Uterus (tissue), 4 donors: ENCODE measurements around the gene ABLIM2. TPM values are rescaled to one million over a fixed set of nuclear protein-coding genes. Genes with fewer than 3 reads are reported as not detected.

Experiments
- DNase-seq, 2 donors: peaks; one replicate each; pipeline ENCODE4 v3.0.0-alpha.2; 2019 to 2020
- H3K27ac ChIP-seq, 2 donors: fragments of 200-600 bp; sonication (generic); 1 replicate in 1 of 2; 2 replicates in 1 of 2; pipeline ENCODE4 v1.5.1; 2016 to 2018
- H3K27me3 ChIP-seq, 2 donors: fragments of 200-600 bp; sonication (generic); one replicate each; pipeline ENCODE4 v1.5.1; 2018 to 2019; ENCODE audit warnings: control low read depth in 1 of 2
- H3K36me3 ChIP-seq, 2 donors: fragments of 200-600 bp; sonication (generic); one replicate each; pipeline ENCODE4 v1.5.1; 2019; ENCODE audit warnings: control low read depth in 1 of 2
- H3K4me1 ChIP-seq, 2 donors: fragments of 200-600 bp; sonication (generic); one replicate each; pipeline ENCODE4 v1.5.1; 2018 to 2019; ENCODE audit warnings: control low read depth in 1 of 2
- H3K4me3 ChIP-seq, 2 donors: fragments of 200-600 bp; sonication (generic); 1 replicate in 1 of 2; 2 replicates in 1 of 2; pipeline ENCODE4 v1.5.1; 2018 to 2019; ENCODE audit warnings: mild to moderate bottlenecking in 1 of 2
- H3K9me3 ChIP-seq, 2 donors: fragments of 200-600 bp; sonication (generic); one replicate each; pipeline ENCODE4 v1.5.1; 2019; ENCODE audit warnings: control low read depth in 1 of 2
- POLR2A ChIP-seq, 2 donors: fragments of 450-650 bp; IDR thresholded peaks; one replicate each; pipeline ENCODE4 v1.6.1; 2016; ENCODE audit warnings: antibody characterized with exemption in 2 of 2, mild to moderate bottlenecking in 1 of 2, moderate library complexity in 1 of 2
- intact Hi-C: fragments of 100-400 bp; cut with DNase I; formaldehyde crosslinking; loops from one replicate; pipeline ENCODE4 v1.15.1; 2023; ENCODE audit warnings: low total_unique reads
- total RNA-seq, 4 donors: library from RNA; depleted of rRNA in 3 of 4; stranded (reverse); fragments of >200 nt in 3 of 4; gene quantifications; one replicate each; pipeline versions ENCODE4 v1.1.0 to v1.2.4, GENCODE V29; 2014 to 2023
- TF ChIP-seq, protein P1 (sequence below), 4 experiments: fragments of 200-600 bp in 2 of 4; fragments of 450-650 bp in 2 of 4; sonication (generic) in 2 of 4; IDR thresholded peaks; one replicate each; pipeline ENCODE4 v1.5.1; 2016 to 2019; ENCODE audit warnings: antibody characterized with exemption in 4 of 4, mild to moderate bottlenecking in 2 of 4, moderate library complexity in 1 of 4
- donor health status: DM: yes; HTN: yes; CAD: no.

Gene ABLIM2
- total RNA-seq, 4 donors from 2014 or later = 0.77 to 6.0 (median 1.5) TPM

DNA sequence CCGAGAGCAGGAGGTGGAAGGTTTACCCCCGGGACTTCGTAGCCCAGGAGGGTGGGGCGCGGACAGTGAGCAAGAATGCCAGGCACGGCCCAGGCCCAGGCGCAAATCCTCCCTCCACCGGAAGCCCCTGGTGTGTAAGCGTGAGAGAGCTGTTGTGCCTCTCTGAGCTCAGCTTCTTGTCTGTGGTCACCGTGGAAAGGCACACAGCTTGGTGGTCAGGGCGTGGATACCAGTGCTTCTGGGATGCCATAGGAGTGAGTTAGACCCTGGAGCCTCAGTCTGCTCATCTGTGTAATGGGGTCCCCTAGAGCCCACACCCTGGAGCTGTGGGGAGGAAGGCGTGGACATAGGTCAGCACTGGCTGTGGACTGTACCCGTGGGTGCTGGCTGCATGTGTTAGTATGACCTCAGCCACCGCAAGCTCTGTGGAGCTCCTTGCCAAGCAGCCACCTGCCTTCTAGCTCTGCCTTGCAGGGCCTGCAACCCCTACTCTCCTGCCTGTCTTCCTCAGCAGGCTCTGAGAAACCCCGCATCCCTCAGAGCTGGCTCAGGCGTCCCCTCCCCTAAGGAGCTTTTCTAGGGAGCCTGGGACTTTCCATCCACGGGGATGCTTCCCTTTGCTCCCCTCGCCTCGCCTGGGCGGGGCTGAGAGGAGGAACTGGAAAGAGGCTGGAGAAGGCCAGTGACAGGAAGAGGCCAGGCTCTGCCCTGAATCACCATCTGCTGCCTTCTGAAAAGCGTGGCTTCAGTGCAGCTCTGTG, 190.9 kb downstream of the ABLIM2 start:
- DNase-seq = no peak
- peak overlapping the region in 1 of 2 donors; percentile 69 for H3K27ac ChIP-seq

DNA sequence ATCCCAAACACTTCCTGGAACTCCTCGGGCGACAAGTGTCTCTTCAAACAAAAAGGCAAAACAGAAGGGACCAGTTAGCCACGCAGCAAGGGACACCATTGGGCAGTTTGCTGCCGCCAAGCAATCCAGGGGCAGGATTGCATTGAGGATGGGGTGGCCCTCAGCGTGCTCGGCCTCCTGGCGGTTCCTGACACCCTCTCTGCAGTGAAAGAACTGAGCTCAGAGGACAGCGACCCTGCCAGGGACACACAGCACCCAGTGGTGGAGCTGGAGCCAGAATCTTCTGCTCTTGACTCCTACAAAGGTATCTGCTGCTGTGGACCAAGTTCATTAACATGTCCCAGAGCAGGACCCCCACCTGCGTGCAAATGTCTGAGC, 191.6 kb downstream of the ABLIM2 start:
- DNase-seq = no peak
- Histone ChIP-seq H3K4me1 (peaks cover 0 to 4% of the 10 kb centered on the region in 2 donors), H3K4me3 (no peak overlapping the region), H3K27me3 (no peaks in the 10 kb centered on the region), H3K36me3 (no peaks in the 10 kb centered on the region), H3K27ac (no peak overlapping the region), H3K9me3 (no peaks in the 10 kb centered on the region)
- no peak for TF ChIP-seq POLR2A (IDR thresholded peaks at IDR 0.05)
- TF ChIP-seq, protein P1, sequence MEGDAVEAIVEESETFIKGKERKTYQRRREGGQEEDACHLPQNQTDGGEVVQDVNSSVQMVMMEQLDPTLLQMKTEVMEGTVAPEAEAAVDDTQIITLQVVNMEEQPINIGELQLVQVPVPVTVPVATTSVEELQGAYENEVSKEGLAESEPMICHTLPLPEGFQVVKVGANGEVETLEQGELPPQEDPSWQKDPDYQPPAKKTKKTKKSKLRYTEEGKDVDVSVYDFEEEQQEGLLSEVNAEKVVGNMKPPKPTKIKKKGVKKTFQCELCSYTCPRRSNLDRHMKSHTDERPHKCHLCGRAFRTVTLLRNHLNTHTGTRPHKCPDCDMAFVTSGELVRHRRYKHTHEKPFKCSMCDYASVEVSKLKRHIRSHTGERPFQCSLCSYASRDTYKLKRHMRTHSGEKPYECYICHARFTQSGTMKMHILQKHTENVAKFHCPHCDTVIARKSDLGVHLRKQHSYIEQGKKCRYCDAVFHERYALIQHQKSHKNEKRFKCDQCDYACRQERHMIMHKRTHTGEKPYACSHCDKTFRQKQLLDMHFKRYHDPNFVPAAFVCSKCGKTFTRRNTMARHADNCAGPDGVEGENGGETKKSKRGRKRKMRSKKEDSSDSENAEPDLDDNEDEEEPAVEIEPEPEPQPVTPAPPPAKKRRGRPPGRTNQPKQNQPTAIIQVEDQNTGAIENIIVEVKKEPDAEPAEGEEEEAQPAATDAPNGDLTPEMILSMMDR (IDR thresholded peaks at IDR 0.05) = no peak
- intact Hi-C loops = no loop called here

More for the DNA sequence above, 190.9 kb downstream of the ABLIM2 start:
- H3K4me1 ChIP-seq = peaks cover 0 to 4% of the 10 kb centered on the region in 2 donors
- H3K4me3 ChIP-seq = no peak overlapping the region
- H3K27me3 ChIP-seq = no peaks in the 10 kb centered on the region
- H3K9me3 ChIP-seq = no peaks in the 10 kb centered on the region
- TF ChIP-seq, protein P1 (IDR thresholded peaks at IDR 0.05) = no peak
- no peak for TF ChIP-seq POLR2A (IDR thresholded peaks at IDR 0.05)
- no peaks in the 10 kb centered on the region for H3K36me3 ChIP-seq
- intact Hi-C loops = no loop called here

DNA sequence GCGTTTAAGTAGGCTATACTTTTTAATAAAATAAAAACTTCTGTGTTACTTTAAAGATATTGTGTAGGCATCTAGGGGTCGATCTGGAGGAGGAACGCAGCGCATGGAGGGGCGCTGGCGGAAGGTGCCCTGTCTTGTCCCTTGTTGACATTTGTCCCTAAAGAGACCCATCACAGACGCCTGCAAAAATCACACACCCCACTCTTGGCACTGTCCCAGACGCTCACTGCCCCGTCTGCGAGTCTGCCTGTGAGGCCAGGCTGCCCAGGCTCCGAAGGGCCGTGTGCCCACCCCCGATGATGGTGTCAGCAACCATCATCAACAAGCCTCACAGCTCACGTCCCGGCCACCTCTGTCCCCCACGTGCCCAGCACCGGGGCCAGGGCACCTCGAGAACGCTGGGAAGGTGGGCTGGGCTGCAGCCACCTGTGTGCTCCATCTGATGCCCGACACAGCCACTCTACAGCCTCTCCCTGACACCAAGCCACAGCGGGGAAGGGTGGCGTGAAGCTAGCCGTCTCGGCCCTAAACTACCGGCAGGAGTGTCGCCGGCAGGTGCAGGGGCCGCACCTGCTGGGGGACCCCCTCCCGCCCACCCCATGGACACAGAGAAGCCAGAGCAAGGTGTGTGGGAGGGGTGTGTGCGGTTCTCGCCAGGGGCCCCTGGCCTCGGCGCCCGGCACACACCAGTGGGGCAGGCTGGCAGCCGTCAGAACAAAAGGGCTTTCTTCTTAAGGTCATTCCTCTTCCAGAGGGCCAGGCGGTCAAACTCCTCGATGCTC, 192.1 kb downstream of the ABLIM2 start:
- H3K27me3 ChIP-seq = no peaks in the 10 kb centered on the region
- TF ChIP-seq POLR2A (IDR thresholded peaks at IDR 0.05) = no peak
- TF ChIP-seq, protein P1 (IDR thresholded peaks at IDR 0.05) = no peak
- no peaks in the 10 kb centered on the region for H3K36me3 ChIP-seq
- DNase-seq = no peak
- intact Hi-C loops = no loop called here
- H3K4me1 ChIP-seq = peaks cover 0 to 8% of the 10 kb centered on the region in 2 donors
- no peaks in the 10 kb centered on the region for H3K9me3 ChIP-seq
- no peak overlapping the region for H3K27ac ChIP-seq
- no peak overlapping the region for H3K4me3 ChIP-seq

DNA sequence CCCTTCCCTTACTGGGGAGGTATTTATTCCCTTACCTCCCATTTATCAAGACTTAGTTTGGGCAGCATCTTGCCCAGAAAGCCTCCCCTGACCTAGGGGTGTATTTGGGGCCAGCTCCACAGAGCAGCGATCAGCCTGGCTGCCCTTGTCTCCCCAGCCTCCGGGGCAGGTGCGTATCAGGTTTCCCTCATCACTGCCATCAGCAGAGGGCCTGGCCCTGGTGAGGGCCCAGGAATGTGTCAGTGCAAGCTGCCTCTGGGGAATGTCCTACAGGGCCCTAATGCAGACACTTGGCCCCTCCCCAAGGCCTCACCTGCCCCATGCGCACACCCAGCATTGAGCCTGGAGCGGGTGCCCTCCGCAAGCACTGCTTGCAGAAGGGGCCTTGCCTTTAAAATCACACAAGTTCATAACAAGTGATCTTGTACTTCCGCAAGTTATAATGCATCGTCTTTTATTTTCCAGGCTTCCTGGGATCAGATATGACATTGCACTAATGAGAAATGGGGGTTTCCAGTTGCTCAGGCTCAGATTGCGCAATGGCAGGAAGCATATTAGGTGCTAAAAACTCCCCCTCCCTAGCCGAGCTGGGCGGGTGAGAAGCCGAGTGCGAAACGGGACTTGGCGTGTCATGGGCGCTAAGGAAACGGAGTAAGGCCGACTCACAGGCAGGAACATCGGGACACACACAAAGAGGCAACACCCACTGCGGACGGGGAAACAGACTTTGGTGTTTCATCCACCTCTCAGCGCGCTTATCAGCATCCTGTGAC, 193.5 kb downstream of the ABLIM2 start:
- Histone ChIP-seq H3K27me3 (no peaks in the 10 kb centered on the region), H3K4me3 (no peak overlapping the region), H3K4me1 (peaks cover 6 to 14% of the 10 kb centered on the region in 2 donors), H3K9me3 (no peaks in the 10 kb centered on the region), H3K36me3 (no peaks in the 10 kb centered on the region), H3K27ac (peak overlapping the region; percentile 43 to 66)
- TF ChIP-seq, protein P1 (IDR thresholded peaks at IDR 0.05) = no peak
- TF ChIP-seq POLR2A (IDR thresholded peaks at IDR 0.05) = no peak
- DNase-seq = peak; percentile 80 to 86
- intact Hi-C loops = no loop called here
